Prostate gland (tissue), 2 donors: Measurements from ENCODE around the gene CSPG4.

ENCODE experiments used
- CTCF ChIP-seq, 4 experiments: fragments of 200-600 bp in 2 of 4; fragments of 450-650 bp in 2 of 4; sonication (generic) in 2 of 4; IDR thresholded peaks; 1 replicate in 3 of 4; 2 replicates in 1 of 4; pipeline ENCODE4 v1.5.1; 2016 to 2019; ENCODE audit warnings: antibody characterized with exemption in 4 of 4, mild to moderate bottlenecking in 2 of 4, moderate library complexity in 2 of 4
- POLR2A ChIP-seq: fragments of 450-650 bp; IDR thresholded peaks from one replicate; pipeline ENCODE4 v1.6.1; 2016; ENCODE audit warnings: antibody characterized with exemption, mild to moderate bottlenecking
- POLR2AphosphoS5 ChIP-seq: sonication (generic); formaldehyde crosslinking; IDR thresholded peaks from one replicate; pipeline ENCODE4 v1.6.1; 2017; ENCODE audit warnings: antibody characterized with exemption

- TF ChIP-seq CTCF (IDR thresholded peaks at IDR 0.05) = no peak
- TF ChIP-seq POLR2AphosphoS5 = no peak
- TF ChIP-seq POLR2A = no peak
These were observed 19.6 kb upstream of the CSPG4 start for GRCh38 chr15:75732177-75732808.
